Activated CD8-positive, alpha-beta memory T cell treated with anti-CD3 and anti-CD28 coated beads for 1 hour (primary cell): ENCODE data around the gene SRM.
"Not testable (repeated sequence)": the region's sequence is repeated elsewhere in the genome, so short reads cannot be mapped to it uniquely, and the experiment has no call there.

Experiments
- DNase-seq, 2 donors: peaks; one replicate each; pipeline ENCODE4 v3.0.0-alpha.2; 2020; ENCODE audit warnings: low read depth in 1 of 2; ENCODE audit errors: extremely low read depth in 1 of 2

Gene SRM

GRCh38 chr1:11065796-11066195 is 6.0 kb upstream of the SRM start:
- DNase-seq, result no peak

GRCh38 chr1:11064942-11065341 is 5.1 kb upstream of the SRM start:
- DNase-seq, result no peak

- not testable (repeated sequence) for DNase-seq
Measured at GRCh38 chr1:11063937-11064537, 4.2 kb upstream of the SRM start.

- DNase-seq, result no peak
Measured at GRCh38 chr1:11062965-11063401, 3.2 kb upstream of the SRM start.

- DNase-seq, result no peak
Measured at GRCh38 chr1:11061652-11062365, 2.0 kb upstream of the SRM start.

- DNase-seq, result peak in 1 of 2 donors; percentile 11
Measured at GRCh38 chr1:11059155-11059967, 457 bp downstream of the SRM start.

- DNase-seq, result no peak
Measured at GRCh38 chr1:11058595-11059154, 1.1 kb downstream of the SRM start.

- no peak for DNase-seq
Measured at GRCh38 chr1:11058026-11058425, 1.8 kb downstream of the SRM start.

GRCh38 chr1:11057477-11057876 is 2.3 kb downstream of the SRM start:
- DNase-seq, result no peak

GRCh38 chr1:11056504-11056903 is 3.3 kb downstream of the SRM start:
- no peak for DNase-seq

GRCh38 chr1:11055676-11056075 is 4.1 kb downstream of the SRM start:
- no peak for DNase-seq

GRCh38 chr1:11054666-11055065 is 5.2 kb downstream of the SRM start:
- DNase-seq, result no peak

GRCh38 chr1:11054181-11054580 is 5.6 kb downstream of the SRM start:
- DNase-seq, result no peak

GRCh38 chr1:11053758-11054137 is 6.1 kb downstream of the SRM start:
- no peak for DNase-seq

- no peak for DNase-seq
Measured at GRCh38 chr1:11052839-11053757, 6.7 kb downstream of the SRM start.

GRCh38 chr1:11051781-11052511 is 7.9 kb downstream of the SRM start:
- DNase-seq, result no peak

- DNase-seq, result not testable (repeated sequence)
Measured at GRCh38 chr1:11051121-11051520, 8.7 kb downstream of the SRM start.

GRCh38 chr1:11046625-11047365 is 13.0 kb downstream of the SRM start, which contains the start of gene MASP2:
Gene MASP2 (minus strand): TSS chr1:11047239. CDS start chr1:11047207, 32 bp downstream.
- no peak for DNase-seq

- no peak for DNase-seq
Measured at GRCh38 chr1:11046270-11046566, 13.6 kb downstream of the SRM start.
